Neuronal stem cell (in vitro differentiated cells): Measurements from ENCODE around the gene GIT1.

Source experiments
- DNase-seq: peaks from one replicate; pipeline ENCODE4 v3.0.0-alpha.2; 2013; ENCODE audit warnings: low spot score
- H2AFZ ChIP-seq: one replicate; pipeline ENCODE4 v1.6.1; 2013; ENCODE audit warnings: mild to moderate bottlenecking, low read length, inconsistent platforms
- H2AK5ac ChIP-seq: 2 replicates; pipeline ENCODE4 v1.6.1; 2013; ENCODE audit warnings: low read depth, mild to moderate bottlenecking, inconsistent platforms, low read length, moderate library complexity, mixed read lengths
- H2BK120ac ChIP-seq: 2 replicates; pipeline ENCODE4 v1.6.1; 2013; ENCODE audit warnings: low read depth, mild to moderate bottlenecking, inconsistent platforms, low read length, moderate library complexity, mixed read lengths
- H2BK12ac ChIP-seq: one replicate; pipeline ENCODE4 v1.6.1; 2013; ENCODE audit warnings: low read length, inconsistent platforms
- H2BK15ac ChIP-seq: 2 replicates; pipeline ENCODE4 v1.6.1; 2013; ENCODE audit warnings: mild to moderate bottlenecking, low read length, inconsistent platforms, mixed read lengths
- H2BK5ac ChIP-seq: one replicate; pipeline ENCODE4 v1.6.1; 2013; ENCODE audit warnings: inconsistent platforms, mild to moderate bottlenecking, low read length, moderate library complexity
- H3K14ac ChIP-seq: one replicate; pipeline ENCODE4 v1.6.1; 2013; ENCODE audit warnings: low read length, inconsistent platforms
- H3K18ac ChIP-seq: 2 replicates; pipeline ENCODE4 v1.6.1; 2013; ENCODE audit warnings: low read length, inconsistent platforms
- H3K23ac ChIP-seq: 2 replicates; pipeline ENCODE4 v1.6.1; 2013; ENCODE audit warnings: low read depth, mild to moderate bottlenecking, mixed read lengths, low read length, inconsistent platforms; ENCODE audit not compliant: poor library complexity
- H3K27ac ChIP-seq: replicated peaks from 3 replicates; pipeline ENCODE4 v1.5.1; 2013; ENCODE audit warnings: low read length, inconsistent platforms
- H3K27me3 ChIP-seq, 3 experiments: 2 replicates each; pipeline ENCODE4 v1.6.1; 2013; ENCODE audit warnings: low read length in 3 of 3, mild to moderate bottlenecking in 2 of 3, inconsistent platforms in 1 of 3, low read depth in 1 of 3, mixed read lengths in 1 of 3, moderate library complexity in 1 of 3; ENCODE audit not compliant: control insufficient read depth in 3 of 3, insufficient read depth in 3 of 3
- H3K36me3 ChIP-seq, 2 donors: replicated peaks in 1 of 2; 2 replicates each; pipeline ENCODE4 v1.6.1; 2013; ENCODE audit warnings: low read length in 2 of 2; ENCODE audit not compliant: control insufficient read depth in 2 of 2, insufficient read depth in 2 of 2
- H3K4ac ChIP-seq: 2 replicates; pipeline ENCODE4 v1.6.1; 2013; ENCODE audit warnings: inconsistent platforms, mild to moderate bottlenecking, low read length, moderate library complexity
- H3K4me1 ChIP-seq, 2 donors: 1 replicate in 1 of 2; 2 replicates in 1 of 2; pipeline ENCODE4 v1.6.1; 2013; ENCODE audit warnings: low read length in 2 of 2, low read depth in 1 of 2; ENCODE audit not compliant: control insufficient read depth in 2 of 2, insufficient read depth in 1 of 2
- H3K4me2 ChIP-seq: one replicate; pipeline ENCODE4 v1.6.1; 2013; ENCODE audit warnings: mild to moderate bottlenecking, low read length, inconsistent platforms; ENCODE audit not compliant: insufficient read depth, poor library complexity, severe bottlenecking
- H3K4me3 ChIP-seq, 2 donors: 2 replicates each; pipeline ENCODE4 v1.5.1; 2013; ENCODE audit warnings: low read length in 2 of 2, mild to moderate bottlenecking in 2 of 2, inconsistent platforms in 1 of 2, moderate library complexity in 1 of 2
- H3K79me1 ChIP-seq: one replicate; pipeline ENCODE4 v1.6.1; 2013; ENCODE audit warnings: low read depth, mild to moderate bottlenecking, inconsistent platforms, low read length, moderate library complexity
- H3K9ac ChIP-seq: one replicate; pipeline ENCODE4 v1.6.1; 2013; ENCODE audit warnings: mild to moderate bottlenecking, low read depth, low read length, inconsistent platforms; ENCODE audit not compliant: poor library complexity
- H3K9me3 ChIP-seq, 2 donors: replicated peaks in 1 of 2; 2 replicates each; pipeline versions ENCODE3 to v1.6.1; 2013; ENCODE audit warnings: low read length in 2 of 2, mild to moderate bottlenecking in 2 of 2, inconsistent platforms in 1 of 2, low read depth in 1 of 2, mixed read lengths in 1 of 2, moderate library complexity in 1 of 2; ENCODE audit not compliant: control insufficient read depth in 2 of 2, insufficient read depth in 1 of 2
- H4K8ac ChIP-seq: one replicate; pipeline ENCODE4 v1.6.1; 2013; ENCODE audit warnings: low read depth, mild to moderate bottlenecking, inconsistent platforms, low read length, moderate library complexity
- H4K91ac ChIP-seq: one replicate; pipeline ENCODE4 v1.6.1; 2013; ENCODE audit warnings: low read length, low read depth, mild to moderate bottlenecking, inconsistent platforms; ENCODE audit not compliant: poor library complexity
- WGBS, 2 donors: extraction: QIAGEN DNeasy Blood & Tissue Kit; methylation state at CpG; one replicate each; pipeline ENCODE4 v1.1.7; 2013; ENCODE audit warnings: missing lambda C conversion rate in 2 of 2, mixed read lengths in 1 of 2; ENCODE audit not compliant: insufficient read length in 2 of 2, insufficient replicate concordance in 1 of 2; ENCODE audit errors: extremely low coverage in 2 of 2; 5-methylcytosine and 5-hydroxymethylcytosine counted together

Gene GIT1

GRCh38 chr17:29583324-29584248 lies 5.9 kb downstream of the GIT1 start:
- Histone ChIP-seq H3K27ac (no peak overlapping the region), H3K27me3 (no peaks in the 10 kb centered on the region), H2BK15ac (no peak overlapping the region), H2BK5ac (peak overlapping the region; percentile 17), H3K4me1 (peaks cover 20 to 34% of the 10 kb centered on the region in 2 donors), H3K9me3 (no peaks in the 10 kb centered on the region), H3K4ac (no peak overlapping the region), H3K14ac (no peak overlapping the region), H3K79me1 (peaks cover 12% of the 10 kb centered on the region), H2AFZ (no peak overlapping the region), H2AK5ac (peak overlapping the region; percentile 58), H3K23ac (no peak overlapping the region), H3K4me2 (no peak overlapping the region), H2BK12ac (no peak overlapping the region), H3K18ac (peak overlapping the region; percentile 62), H3K36me3 (peaks cover 30 to 50% of the 10 kb centered on the region in 2 donors), H4K91ac (no peak overlapping the region), H3K4me3 (peak overlapping the region in 1 of 2 donors; percentile 23), H3K9ac (peak overlapping the region; percentile 38), H4K8ac (no peak overlapping the region), H2BK120ac (no peak overlapping the region)
- WGBS, 2 donors, result no CpG with 5 or more reads among the region's 16 CpGs
- DNase-seq, result no peak

DNA sequence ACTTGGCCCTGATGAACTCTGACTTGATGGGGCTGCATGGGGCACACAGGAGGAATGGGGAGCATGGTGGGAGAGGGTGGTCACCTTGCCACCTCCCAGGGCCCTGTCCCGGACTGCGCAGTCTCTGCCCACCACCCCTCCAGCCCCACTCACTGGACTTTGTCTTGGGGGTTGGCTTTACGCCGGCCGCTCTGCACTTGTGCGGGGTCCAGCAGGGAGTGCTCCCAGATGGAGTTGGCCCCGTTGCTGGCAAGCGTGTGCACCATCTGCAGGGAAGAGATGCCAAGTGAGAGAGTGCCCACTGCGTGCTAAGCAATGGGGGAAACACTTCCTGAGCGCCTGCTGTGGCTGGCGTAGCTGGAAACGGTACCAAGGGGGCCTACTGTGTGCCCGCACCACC lies 6.7 kb downstream of the GIT1 start:
- WGBS, 2 donors, result no CpG with 5 or more reads among the region's 13 CpGs
- Histone ChIP-seq H3K36me3 (peaks cover 38 to 58% of the 10 kb centered on the region in 2 donors), H2AK5ac (no peak overlapping the region)

GRCh38 chr17:29582254-29582765 lies 7.1 kb downstream of the GIT1 start:
- Histone ChIP-seq H3K18ac (no peak overlapping the region), H3K4ac (no peak overlapping the region), H3K79me1 (peaks cover 7% of the 10 kb centered on the region), H2BK120ac (no peak overlapping the region), H3K4me1 (peaks cover 17 to 24% of the 10 kb centered on the region in 2 donors), H3K9me3 (no peaks in the 10 kb centered on the region), H3K14ac (no peak overlapping the region), H3K36me3 (peaks cover 41 to 63% of the 10 kb centered on the region in 2 donors), H3K23ac (no peak overlapping the region), H2BK5ac (no peak overlapping the region), H3K27me3 (no peaks in the 10 kb centered on the region), H4K8ac (no peak overlapping the region), H3K4me2 (no peak overlapping the region), H2BK15ac (no peak overlapping the region), H2BK12ac (no peak overlapping the region), H4K91ac (no peak overlapping the region), H3K9ac (no peak overlapping the region), H3K27ac (no peak overlapping the region), H2AFZ (no peak overlapping the region), H3K4me3 (no peak overlapping the region), H2AK5ac (no peak overlapping the region)
- no CpG with 5 or more reads among the region's 10 CpGs for WGBS, 2 donors
- DNase-seq, result no peak

More for the DNA sequence above, 6.7 kb downstream of the GIT1 start:
- Histone ChIP-seq H2BK15ac (no peak overlapping the region), H3K18ac (no peak overlapping the region), H2BK12ac (no peak overlapping the region), H3K4me3 (no peak overlapping the region), H2AFZ (no peak overlapping the region), H4K91ac (no peak overlapping the region), H3K27ac (no peak overlapping the region), H3K9ac (peak overlapping the region; percentile 1), H3K4ac (no peak overlapping the region), H4K8ac (no peak overlapping the region), H2BK120ac (no peak overlapping the region), H3K79me1 (peaks cover 9% of the 10 kb centered on the region), H3K9me3 (no peaks in the 10 kb centered on the region), H3K23ac (no peak overlapping the region), H2BK5ac (peak overlapping the region; percentile 55), H3K4me2 (no peak overlapping the region), H3K27me3 (no peaks in the 10 kb centered on the region), H3K14ac (no peak overlapping the region), H3K4me1 (peaks cover 18 to 28% of the 10 kb centered on the region in 2 donors)
- DNase-seq, result no peak

DNA sequence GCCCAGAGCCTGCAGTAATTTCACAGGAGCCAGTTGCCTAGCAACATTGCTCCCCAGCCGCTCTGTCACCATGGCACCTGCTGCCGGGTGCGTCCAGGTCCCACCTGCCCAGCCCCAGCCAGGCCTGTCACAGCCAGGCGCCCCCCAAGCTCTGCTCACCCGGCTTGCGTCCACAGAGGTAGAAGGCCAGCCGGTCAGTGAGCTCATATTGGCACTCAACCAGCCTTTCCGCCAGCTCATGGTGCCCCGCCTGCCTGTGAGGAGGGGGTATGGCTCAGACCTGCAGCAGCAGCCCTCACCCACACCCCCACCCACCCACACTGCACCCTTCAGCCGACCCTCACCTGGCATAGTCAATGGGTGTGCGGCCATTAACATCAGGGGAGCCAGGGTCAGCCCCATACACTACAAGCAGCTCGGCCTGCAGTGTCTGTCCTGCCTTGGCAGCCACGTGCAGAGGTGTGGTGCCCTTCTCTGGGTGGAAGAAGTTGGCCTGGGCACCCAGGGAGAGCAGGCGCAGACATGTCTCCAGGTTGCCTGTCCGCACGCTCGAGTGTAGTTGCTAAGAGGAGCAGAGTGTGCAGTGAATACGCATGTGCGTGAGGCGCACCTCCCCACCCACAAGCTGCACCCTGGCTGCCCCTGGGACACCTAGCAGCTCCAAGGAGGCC lies 7.7 kb downstream of the GIT1 start:
- H2BK5ac ChIP-seq, result no peak overlapping the region
- H3K27me3 ChIP-seq, result no peaks in the 10 kb centered on the region
- peak overlapping the region; percentile 23 for H2BK12ac ChIP-seq
- H2BK120ac ChIP-seq, result no peak overlapping the region
- peak overlapping the region; percentile 39 for H3K23ac ChIP-seq
- no peak overlapping the region for H2BK15ac ChIP-seq
- H3K18ac ChIP-seq, result no peak overlapping the region
- DNase-seq, result no peak
- no CpG with 5 or more reads among the region's 20 CpGs for WGBS, 2 donors
- H3K79me1 ChIP-seq, result peaks cover 8% of the 10 kb centered on the region
- H3K4me1 ChIP-seq, result peaks cover 17 to 20% of the 10 kb centered on the region in 2 donors
- H3K9ac ChIP-seq, result peak overlapping the region; percentile 50
- no peak overlapping the region for H3K4ac ChIP-seq
- H2AFZ ChIP-seq, result no peak overlapping the region
- no peak overlapping the region for H4K8ac ChIP-seq
- no peak overlapping the region for H3K27ac ChIP-seq
- H4K91ac ChIP-seq, result no peak overlapping the region
- H3K4me2 ChIP-seq, result no peak overlapping the region
- H3K14ac ChIP-seq, result no peak overlapping the region
- H2AK5ac ChIP-seq, result peak overlapping the region; percentile 44
- H3K4me3 ChIP-seq, result no peak overlapping the region
- H3K36me3 ChIP-seq, result peaks cover 45 to 68% of the 10 kb centered on the region in 2 donors
- H3K9me3 ChIP-seq, result no peaks in the 10 kb centered on the region
